SK-N-SH treated with all-trans-retinoic acid at 6 μM for 48 hours (cell line): Measurements from ENCODE around the gene ST3GAL5.

Experiments used
- ESRRG ChIP-seq: fragments of 250-450 bp; sonication (Bioruptor Pico); IDR thresholded peaks from 2 replicates; pipeline ENCODE4 v1.6.1; 2021; ENCODE audit warnings: mild to moderate bottlenecking
- TOX ChIP-seq: fragments of 250-450 bp; sonication (Bioruptor Pico); IDR thresholded peaks from 2 replicates; pipeline ENCODE4 v1.8.0; 2021; ENCODE audit warnings: mild to moderate bottlenecking, moderate library complexity, borderline replicate concordance
- ZFP3 ChIP-seq: fragments of 250-450 bp; sonication (Bioruptor Pico); IDR thresholded peaks from 2 replicates; pipeline ENCODE4 v1.5.0; 2020; ENCODE audit warnings: mild to moderate bottlenecking, moderate library complexity
- ZNF8 ChIP-seq: fragments of 450-650 bp; formaldehyde crosslinking; IDR thresholded peaks from 2 replicates; pipeline ENCODE4 v1.5.0; 2020; ENCODE audit warnings: mild to moderate bottlenecking, moderate library complexity
- TF ChIP-seq, protein P1 (sequence below): fragments of 250-450 bp; sonication (Bioruptor Pico); IDR thresholded peaks from 2 replicates; pipeline ENCODE4 v1.5.1; 2020; ENCODE audit warnings: low read depth, mild to moderate bottlenecking, moderate library complexity
- TF ChIP-seq, protein P2 (sequence below): fragments of 250-450 bp; sonication (Bioruptor Pico); IDR thresholded peaks from 2 replicates; pipeline ENCODE4 v1.8.0; 2021; ENCODE audit warnings: low read depth, mild to moderate bottlenecking, moderate library complexity, borderline replicate concordance

DNA sequence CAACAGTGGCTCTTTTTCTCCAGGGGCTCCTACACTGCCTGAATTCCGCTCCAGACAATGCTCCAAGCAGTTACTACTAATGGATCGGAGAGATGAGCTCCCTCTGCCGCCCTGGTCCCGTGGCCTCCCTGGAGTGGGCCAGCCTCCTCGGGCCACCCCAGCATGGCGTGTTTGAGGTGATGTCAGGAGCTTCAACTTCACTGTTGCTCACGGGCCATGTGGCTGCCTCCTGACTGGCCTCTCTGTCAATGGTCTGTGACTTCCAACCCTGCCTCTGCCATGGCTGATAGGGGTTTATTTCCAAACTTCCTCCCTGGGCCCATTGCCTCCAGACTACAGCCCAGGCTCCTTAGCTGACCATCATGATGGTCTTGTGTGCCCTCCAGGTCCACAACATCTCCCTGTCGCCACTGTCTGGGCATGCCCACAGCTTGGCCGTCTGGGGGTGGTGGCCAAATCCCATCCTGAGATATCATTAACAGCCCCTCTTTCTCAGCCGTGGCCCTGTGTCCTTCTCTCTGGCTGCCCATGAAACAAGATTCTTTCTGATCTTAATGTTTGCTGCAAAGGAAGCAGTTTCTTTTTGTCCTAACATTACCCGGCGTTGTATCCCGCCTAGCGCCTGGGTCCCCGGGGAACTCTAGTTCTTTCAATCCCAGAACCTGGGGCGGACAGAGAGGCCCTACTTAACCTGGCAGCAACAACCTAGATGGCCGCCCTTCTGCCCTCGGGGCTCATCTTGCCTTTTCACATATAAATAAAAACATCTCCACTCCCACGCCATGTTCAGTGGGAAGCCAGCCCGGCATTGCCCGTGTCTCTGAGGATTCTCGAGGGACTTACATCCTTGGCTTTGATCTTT lies 96.9 kb downstream of the ST3GAL5 start:
- TF ChIP-seq, protein P1, sequence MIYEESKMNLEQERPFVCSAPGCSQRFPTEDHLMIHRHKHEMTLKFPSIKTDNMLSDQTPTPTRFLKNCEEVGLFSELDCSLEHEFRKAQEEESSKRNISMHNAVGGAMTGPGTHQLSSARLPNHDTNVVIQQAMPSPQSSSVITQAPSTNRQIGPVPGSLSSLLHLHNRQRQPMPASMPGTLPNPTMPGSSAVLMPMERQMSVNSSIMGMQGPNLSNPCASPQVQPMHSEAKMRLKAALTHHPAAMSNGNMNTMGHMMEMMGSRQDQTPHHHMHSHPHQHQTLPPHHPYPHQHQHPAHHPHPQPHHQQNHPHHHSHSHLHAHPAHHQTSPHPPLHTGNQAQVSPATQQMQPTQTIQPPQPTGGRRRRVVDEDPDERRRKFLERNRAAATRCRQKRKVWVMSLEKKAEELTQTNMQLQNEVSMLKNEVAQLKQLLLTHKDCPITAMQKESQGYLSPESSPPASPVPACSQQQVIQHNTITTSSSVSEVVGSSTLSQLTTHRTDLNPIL (CRISPR knock-in tag): no peak
- no peak for TF ChIP-seq TOX (CRISPR knock-in tag)
- TF ChIP-seq ZFP3 (CRISPR knock-in tag): no peak
- TF ChIP-seq, protein P2, sequence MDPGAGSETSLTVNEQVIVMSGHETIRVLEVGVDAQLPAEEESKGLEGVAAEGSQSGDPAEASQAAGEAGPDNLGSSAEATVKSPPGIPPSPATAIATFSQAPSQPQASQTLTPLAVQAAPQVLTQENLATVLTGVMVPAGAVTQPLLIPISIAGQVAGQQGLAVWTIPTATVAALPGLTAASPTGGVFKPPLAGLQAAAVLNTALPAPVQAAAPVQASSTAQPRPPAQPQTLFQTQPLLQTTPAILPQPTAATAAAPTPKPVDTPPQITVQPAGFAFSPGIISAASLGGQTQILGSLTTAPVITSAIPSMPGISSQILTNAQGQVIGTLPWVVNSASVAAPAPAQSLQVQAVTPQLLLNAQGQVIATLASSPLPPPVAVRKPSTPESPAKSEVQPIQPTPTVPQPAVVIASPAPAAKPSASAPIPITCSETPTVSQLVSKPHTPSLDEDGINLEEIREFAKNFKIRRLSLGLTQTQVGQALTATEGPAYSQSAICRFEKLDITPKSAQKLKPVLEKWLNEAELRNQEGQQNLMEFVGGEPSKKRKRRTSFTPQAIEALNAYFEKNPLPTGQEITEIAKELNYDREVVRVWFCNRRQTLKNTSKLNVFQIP: no peak
- TF ChIP-seq ZNF8 (CRISPR knock-in tag): no peak
- no peak for TF ChIP-seq ESRRG (CRISPR knock-in tag)
